ENCODE measurements around the gene ZEB1.
"Not testable (repeated sequence)": the region's sequence is repeated elsewhere in the genome, so short reads cannot be mapped to it uniquely, and the experiment has no call there.

Gene ZEB1

DNA sequence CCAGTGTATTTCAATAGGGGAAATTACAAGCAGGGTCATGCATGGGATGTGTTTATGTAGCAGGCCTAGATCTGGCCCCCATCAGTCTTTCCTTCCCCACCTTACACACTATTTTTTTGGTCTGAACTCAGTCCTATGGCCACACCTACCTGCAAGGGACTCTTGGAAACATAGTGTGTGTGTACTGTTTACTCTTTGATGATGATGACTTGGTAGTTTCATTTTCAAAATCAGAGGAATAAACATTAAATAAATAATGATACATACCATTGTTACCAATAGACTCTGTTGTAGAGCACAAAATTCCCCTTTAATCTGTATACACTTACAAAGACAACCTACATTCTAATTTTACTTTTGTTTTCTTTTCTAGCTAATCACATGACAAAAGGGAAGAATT, 191.0 kb downstream of the ZEB1 start:
- no peak for DNase-seq (ENCODE audit: low spot score)

DNA sequence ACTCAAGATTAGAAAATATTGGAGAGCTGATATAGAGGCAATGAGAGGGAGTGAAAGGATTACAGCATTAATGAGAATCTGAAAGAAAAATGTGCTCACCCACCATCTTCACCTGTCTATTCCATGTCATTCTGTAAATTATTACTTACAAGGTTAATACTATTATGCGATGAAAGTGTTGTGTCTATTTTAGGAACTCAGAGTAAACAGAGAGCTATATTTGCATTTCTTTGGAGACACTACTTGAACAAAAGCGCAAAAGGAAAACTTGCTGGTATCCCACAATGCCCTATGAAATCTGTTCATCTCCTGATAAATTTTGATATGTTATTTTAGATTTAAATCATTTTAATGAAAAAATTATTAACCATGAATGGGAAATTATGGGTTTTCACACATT, 196.1 kb downstream of the ZEB1 start:
- DNase-seq (ENCODE audit: low spot score), result no peak

DNA sequence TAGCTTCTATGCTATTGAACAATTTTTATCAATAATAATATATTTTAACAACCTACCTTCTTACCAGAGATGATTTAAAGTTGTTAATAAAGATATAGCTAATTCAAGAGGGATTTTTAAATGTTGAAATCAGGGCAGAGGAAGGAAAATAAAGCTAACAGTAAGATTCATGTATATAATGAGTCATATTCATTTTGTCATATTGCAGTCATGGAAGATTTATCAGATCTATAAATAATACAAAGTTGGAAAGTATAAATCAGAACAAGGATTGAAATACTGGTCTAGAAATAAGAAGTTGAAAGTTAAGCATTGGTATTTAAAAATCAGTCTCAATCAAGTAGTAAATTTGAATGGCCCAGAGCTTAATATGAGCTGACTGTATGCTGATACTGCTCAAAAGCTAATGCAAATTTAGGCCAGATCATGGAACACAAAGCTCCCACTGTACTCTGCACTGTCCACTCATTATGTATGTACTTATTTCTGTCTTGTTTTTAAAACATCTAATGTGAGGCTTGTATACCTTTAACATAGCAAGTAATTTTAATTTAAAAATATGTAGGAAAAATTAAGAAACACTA, 196.9 kb downstream of the ZEB1 start:
- no peak for DNase-seq (ENCODE audit: low spot score)

DNA sequence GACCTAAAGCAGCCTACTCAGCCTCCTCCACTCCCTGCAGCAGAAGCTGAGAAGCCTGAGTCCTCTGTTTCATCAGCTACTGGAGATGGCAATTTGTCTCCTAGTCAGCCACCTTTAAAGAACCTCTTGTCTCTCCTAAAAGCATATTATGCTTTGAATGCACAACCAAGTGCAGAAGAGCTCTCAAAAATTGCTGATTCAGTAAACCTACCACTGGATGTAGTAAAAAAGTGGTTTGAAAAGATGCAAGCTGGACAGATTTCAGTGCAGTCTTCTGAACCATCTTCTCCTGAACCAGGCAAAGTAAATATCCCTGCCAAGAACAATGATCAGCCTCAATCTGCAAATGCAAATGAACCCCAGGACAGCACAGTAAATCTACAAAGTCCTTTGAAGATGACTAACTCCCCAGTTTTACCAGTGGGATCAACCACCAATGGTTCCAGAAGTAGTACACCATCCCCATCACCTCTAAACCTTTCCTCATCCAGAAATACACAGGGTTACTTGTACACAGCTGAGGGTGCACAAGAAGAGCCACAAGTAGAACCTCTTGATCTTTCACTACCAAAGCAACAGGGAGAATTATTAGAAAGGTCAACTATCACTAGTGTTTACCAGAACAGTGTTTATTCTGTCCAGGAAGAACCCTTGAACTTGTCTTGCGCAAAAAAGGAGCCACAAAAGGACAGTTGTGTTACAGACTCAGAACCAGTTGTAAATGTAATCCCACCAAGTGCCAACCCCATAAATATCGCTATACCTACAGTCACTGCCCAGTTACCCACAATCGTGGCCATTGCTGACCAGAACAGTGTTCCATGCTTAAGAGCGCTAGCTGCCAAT, 202.2 kb downstream of the ZEB1 start:
- DNase-seq (ENCODE audit: low spot score), result no peak

DNA sequence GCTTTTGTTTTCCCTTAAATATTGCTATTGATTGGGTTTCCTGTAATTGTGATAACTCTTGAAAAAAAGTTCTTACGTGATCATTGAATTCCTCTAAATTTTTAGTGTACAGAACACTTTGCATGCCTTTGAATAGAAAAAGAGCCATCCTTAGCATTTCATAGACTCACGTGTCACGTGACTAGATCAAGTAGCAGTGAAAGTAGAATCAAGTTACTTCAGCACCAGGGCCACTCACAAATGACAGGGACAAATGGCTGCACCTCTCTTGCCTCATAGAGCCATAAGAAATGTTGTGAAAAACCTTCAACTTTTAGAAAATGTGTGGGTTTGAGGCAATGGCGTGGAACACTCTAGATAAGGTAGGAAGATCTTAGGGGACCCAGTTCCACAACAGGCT, 203.8 kb downstream of the ZEB1 start:
- DNase-seq (ENCODE audit: low spot score), result no peak

DNA sequence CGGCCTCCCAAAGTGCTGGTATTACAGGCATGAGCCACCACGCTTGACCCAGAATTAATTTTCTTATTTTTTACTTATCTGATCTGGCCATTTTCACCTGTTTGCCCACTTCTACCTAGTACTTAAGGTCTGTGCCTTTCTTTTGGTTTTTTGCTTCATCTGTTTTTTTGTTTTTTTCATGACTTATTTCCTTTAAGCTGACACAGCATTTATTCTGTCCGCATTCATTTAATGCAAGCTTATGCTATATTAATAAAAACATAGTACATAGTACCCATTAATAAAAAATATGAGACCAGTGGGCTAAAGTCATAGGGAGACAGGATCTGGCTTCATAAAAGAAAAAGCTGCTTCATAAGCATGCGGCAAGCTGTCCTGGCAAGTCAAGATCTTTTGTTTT, 205.4 kb downstream of the ZEB1 start:
- no peak for DNase-seq (ENCODE audit: low spot score)

DNA sequence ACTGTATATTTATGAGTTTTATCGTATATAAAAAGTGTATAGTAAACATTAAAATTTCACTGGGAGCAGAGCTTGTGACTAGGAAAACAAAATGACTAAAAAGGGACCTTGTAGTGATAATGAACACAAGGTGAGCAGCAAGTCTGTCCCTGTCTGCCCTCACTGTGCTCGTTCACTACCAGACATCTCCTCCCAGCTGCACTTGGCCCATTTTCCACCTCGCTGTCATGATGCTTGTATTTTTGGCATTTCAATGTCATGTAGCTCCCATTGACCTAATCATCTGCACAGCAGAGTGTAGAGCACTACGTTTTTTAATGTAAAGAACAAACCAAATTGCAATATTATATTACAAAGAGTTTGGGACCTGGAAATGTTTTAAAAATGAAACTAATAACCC, 207.2 kb downstream of the ZEB1 start:
- DNase-seq (ENCODE audit: low spot score), result no peak

DNA sequence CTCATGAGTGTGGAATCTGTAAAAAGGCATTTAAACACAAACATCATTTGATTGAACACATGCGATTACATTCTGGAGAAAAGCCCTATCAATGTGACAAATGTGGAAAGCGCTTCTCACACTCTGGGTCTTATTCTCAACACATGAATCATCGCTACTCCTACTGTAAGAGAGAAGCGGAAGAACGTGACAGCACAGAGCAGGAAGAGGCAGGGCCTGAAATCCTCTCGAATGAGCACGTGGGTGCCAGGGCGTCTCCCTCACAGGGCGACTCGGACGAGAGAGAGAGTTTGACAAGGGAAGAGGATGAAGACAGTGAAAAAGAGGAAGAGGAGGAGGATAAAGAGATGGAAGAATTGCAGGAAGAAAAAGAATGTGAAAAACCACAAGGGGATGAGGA, 207.7 kb downstream of the ZEB1 start:
- no peak for DNase-seq (ENCODE audit: low spot score)

DNA sequence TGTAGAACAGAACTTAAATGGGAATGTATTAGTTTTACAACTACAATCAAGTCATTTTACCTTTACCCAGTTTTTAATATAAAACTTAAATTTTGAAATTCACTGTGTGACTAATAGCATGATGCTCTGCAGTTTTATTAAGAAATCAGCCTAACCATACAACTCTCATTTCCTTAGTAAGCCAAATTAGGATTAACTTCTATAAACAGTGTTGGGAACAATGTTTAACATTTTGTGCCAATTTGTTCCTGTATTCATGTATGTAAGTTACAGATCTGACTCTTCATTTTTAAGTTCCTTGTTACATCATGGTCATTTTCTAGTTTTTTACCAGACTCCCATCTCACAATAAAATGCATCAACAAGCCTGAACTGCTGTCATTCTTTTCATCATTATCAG, 209.8 kb downstream of the ZEB1 start:
- no peak for DNase-seq (ENCODE audit: low spot score)

DNA sequence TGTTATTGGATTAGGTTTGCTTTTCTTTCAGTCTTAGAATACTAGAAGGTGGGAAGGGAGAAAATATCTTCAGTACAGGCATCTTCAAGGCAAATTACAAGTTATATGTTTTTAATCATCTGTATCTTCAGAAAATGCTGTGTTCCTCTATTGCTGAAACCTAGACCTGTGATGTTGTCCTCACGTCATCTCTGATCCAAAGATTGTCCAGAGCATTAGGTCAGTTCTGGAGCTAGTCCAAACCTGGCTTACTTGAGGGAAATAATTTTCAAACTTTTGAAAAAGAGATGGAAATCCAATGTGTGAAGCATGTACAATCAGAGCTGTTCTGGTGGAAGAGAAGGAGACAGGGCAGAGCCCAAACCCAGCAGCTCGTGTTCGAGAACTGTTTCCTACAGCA, 217.3 kb downstream of the ZEB1 start:
- no peak for DNase-seq (ENCODE audit: low spot score)

DNA sequence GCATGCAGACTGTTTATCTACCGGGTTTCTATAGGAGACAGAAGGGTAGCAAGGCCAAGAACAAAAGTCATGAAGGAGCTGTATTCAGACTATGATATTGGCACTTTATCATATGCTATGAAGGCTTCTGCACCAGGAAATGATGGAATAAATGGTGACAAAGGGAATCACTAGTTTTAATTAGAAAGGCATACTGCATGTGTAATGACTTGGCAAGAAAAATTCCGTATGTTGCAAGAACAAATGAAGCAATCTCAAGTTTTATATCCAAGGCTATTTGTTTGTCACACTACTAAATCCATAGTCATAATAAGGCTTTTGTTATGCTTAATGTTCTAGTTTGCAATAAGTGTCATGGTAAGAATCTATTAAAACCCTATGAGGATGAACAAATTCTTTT, 230.9 kb downstream of the ZEB1 start:
- no peak for DNase-seq (ENCODE audit: low spot score)

DNA sequence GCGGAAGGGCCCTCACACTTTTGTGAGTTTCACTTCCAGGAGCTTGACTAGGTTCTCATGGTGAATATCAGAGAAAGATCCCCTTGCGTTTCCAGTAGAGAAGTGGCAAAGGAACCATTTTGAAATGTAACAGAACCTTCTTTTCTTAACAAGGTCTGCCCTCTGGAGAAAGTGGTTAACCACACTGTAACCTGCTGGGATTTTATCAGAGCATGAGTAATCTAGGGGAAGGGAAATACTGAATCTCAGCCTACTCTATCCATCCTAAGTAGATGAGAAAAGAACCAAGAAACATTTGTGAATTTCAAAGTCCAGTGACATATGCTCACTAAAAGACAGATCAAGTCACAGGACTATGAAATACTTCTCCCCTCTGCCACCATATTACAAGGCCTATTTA, 235.5 kb downstream of the ZEB1 start:
- DNase-seq (ENCODE audit: low spot score), result no peak

DNA sequence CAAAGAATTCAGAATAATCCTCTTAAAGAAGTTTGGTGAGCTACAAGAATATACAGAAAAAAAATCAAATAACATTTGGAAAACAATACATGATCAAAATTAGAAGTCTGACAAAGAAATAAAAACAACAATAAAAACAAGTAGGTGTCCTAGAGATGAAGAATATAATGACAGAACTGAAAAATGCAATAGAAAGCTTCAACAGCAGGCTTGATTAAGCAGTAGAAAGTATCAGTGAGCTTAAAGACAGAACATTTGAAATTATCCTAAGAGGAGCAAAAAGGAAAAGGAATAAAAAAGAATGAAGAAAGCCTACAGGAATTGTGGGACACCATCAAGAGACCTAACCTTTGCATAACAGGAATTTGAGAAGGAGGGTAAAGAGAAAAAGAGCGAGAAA, 238.8 kb downstream of the ZEB1 start:
- DNase-seq (ENCODE audit: low spot score), result no peak

DNA sequence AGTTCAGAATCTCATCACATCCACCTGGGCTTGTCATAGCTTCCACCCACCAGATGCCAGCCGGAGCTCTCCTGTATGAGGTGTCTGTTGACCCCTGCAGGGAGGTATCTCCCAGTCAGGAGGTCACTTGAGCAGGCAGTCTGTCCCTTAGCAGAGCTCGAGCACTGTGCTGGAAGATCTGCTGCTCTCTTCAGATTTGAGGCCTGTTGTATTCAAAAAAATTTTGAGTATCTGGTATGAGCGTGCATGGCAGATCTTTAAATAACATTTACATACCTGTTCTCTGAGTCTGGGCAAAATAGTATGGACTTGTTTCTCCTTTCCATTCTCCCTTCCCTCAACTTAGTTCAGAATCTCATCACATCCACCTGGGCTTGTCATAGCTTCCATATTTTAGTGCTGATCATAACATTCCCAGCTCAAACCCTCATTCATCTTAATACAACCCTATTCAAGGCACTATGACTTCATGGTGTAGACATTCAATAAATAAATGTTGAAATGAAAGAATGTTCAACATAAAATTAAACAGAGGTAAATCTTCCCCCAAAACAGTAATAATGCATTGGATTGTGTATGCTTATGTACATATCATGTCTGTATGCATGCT, 249.3 kb downstream of the ZEB1 start:
- not testable (repeated sequence) for DNase-seq (ENCODE audit: low spot score)

DNA sequence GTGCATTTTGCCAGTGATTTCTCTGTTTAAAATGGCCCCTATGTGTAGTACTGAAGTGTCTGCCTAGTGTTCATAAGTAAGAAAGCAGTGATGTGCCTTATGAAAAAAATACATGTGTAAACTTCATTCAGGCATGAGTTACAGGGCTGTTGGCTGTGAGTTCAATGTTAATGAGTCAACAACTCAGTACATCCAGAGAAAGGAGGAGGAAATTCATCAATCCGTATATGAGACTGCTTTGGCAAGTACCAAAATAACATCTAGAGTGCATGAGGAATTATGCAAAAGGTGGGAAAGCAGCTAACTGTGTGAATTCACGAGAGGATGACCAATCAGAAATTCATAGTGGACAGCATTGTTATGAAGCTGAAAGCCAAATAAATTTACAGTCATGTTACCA, 255.6 kb downstream of the ZEB1 start:
- DNase-seq (ENCODE audit: low spot score), result no peak

DNA sequence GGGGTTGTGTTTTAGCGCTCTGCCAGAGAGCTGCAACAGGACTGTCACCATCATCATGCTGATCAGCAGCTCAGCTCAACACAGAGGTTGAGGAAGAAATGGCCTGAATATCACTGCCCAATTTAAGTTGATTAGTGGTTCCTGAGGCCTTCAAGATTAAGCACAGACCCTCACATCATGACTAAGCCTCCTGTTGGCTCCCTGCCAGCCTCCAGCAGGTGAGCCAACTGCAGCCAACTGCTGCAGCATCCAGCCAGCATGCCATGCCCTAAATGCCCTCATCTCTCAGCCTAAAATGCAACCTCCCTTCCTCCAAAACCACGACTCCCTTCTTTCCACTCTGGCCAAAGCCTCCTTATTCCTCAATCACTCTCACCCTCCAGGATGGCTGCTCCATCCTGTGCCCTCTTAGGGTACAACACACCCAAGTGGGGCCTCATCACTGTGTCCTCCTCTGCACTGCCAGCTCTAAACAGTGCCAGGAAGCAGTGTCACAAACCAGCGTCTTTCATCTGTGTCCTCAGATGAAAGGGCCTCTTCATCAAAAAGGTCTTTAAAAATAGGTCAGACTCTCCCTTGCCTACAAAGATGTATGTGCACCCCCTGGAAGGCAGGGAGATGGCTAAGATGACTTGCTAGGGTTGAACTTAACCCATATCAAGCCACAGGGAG, 259.3 kb downstream of the ZEB1 start:
- no peak for DNase-seq (ENCODE audit: low spot score)

DNA sequence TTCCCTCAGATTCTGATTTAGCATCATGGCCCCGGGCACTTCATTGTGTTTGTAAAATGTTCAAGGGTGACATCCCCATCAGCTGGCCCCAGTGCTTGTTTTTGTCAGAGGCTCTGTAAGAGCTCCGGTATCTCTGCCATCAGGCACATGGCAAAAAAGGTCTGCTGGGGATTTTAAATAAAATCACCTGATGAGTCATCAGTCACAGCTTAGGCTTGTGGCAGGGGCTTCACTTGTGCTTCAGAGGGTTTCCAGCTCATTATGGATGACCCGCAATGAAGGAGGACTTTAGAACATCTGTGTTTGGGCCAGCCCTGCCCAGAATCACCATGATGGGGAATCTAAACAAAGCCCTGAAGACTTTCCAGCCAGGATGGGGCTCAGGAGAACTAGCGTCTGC, 259.9 kb downstream of the ZEB1 start:
- no peak for DNase-seq (ENCODE audit: low spot score)

Data from hematopoietic multipotent progenitor cell treated with erythropoietin and hydrocortisone succinate and interleukin-3 and kit ligand, for 15 days (in vitro differentiated cells).